GM23248 (cell line): ENCODE measurements around the gene DICER1. TPM values are rescaled to one million over a fixed set of nuclear protein-coding genes. Genes with fewer than 3 reads are reported as not detected.

ENCODE experiments used
- DNase-seq: peaks from one replicate; pipeline ENCODE4 v3.0.0-alpha.2; 2015
- H2AFZ ChIP-seq: fragments of 200-600 bp; sonication (generic); 2 replicates; pipeline ENCODE4 v1.6.1; 2016; ENCODE audit warnings: antibody characterized with exemption
- H3F3A ChIP-seq: fragments of 200-600 bp; sonication (generic); 2 replicates; pipeline ENCODE4 v1.6.1; 2016; ENCODE audit warnings: mild to moderate bottlenecking, antibody characterized with exemption, mixed run types; ENCODE audit not compliant: insufficient read depth
- H3K27ac ChIP-seq: fragments of 200-600 bp; sonication (generic); 2 replicates; pipeline ENCODE4 v1.5.1; 2016; ENCODE audit warnings: mild to moderate bottlenecking
- H3K27me3 ChIP-seq: fragments of 200-600 bp; sonication (generic); replicated peaks from 2 replicates; pipeline ENCODE4 v1.6.1; 2016; ENCODE audit warnings: mild to moderate bottlenecking; ENCODE audit not compliant: insufficient read depth
- H3K36me3 ChIP-seq: fragments of 200-600 bp; sonication (generic); 2 replicates; pipeline ENCODE4 v1.6.1; 2016; ENCODE audit warnings: low read depth, mild to moderate bottlenecking
- H3K4me1 ChIP-seq: fragments of 200-600 bp; sonication (generic); 2 replicates; pipeline ENCODE4 v1.6.1; 2016; ENCODE audit warnings: mild to moderate bottlenecking; ENCODE audit not compliant: insufficient read depth
- H3K4me2 ChIP-seq: fragments of 200-600 bp; sonication (generic); one replicate; pipeline ENCODE4 v1.6.1; 2016; ENCODE audit warnings: mild to moderate bottlenecking; ENCODE audit not compliant: unreplicated experiment
- H3K4me3 ChIP-seq: fragments of 200-600 bp; sonication (generic); 2 replicates; pipeline ENCODE4 v1.5.1; 2016; ENCODE audit warnings: mild to moderate bottlenecking
- H3K79me2 ChIP-seq: fragments of 200-600 bp; sonication (generic); 2 replicates; pipeline ENCODE4 v1.6.1; 2016; ENCODE audit warnings: mild to moderate bottlenecking; ENCODE audit not compliant: insufficient read depth
- H3K9ac ChIP-seq: fragments of 200-600 bp; sonication (generic); 2 replicates; pipeline ENCODE4 v1.6.1; 2016; ENCODE audit warnings: mild to moderate bottlenecking
- H3K9me2 ChIP-seq: fragments of 200-600 bp; sonication (generic); 2 replicates; pipeline ENCODE4 v1.6.1; 2016; ENCODE audit warnings: mixed run types, mild to moderate bottlenecking, moderate library complexity; ENCODE audit not compliant: insufficient read depth
- H3K9me3 ChIP-seq: fragments of 200-600 bp; sonication (generic); one replicate; pipeline ENCODE4 v1.6.1; 2017; ENCODE audit warnings: low read depth
- H4K20me1 ChIP-seq: fragments of 200-600 bp; sonication (generic); 2 replicates; pipeline ENCODE4 v1.6.0; 2016; ENCODE audit not compliant: insufficient read depth
- EZH2 ChIP-seq: fragments of 200-600 bp; sonication (generic); IDR thresholded peaks from 2 replicates; pipeline ENCODE4 v1.6.1; 2018; ENCODE audit warnings: antibody characterized with exemption, mild to moderate bottlenecking; ENCODE audit not compliant: insufficient read depth, poor library complexity, severe bottlenecking
- EZH2phosphoT487 ChIP-seq: fragments of 200-600 bp; sonication (generic); IDR thresholded peaks from 2 replicates; pipeline ENCODE4 v1.6.1; 2018; ENCODE audit warnings: antibody characterized with exemption, moderate library complexity, mild to moderate bottlenecking, low read depth; ENCODE audit not compliant: insufficient read depth
- WGBS, 2 experiments: methylation state at CpG; one replicate each; pipeline ENCODE4 v1.1.6; 2015 to 2017; ENCODE audit warnings: low lambda C conversion rate in 2 of 2, low coverage in 1 of 2; ENCODE audit errors: missing lambda C conversion rate in 2 of 2; 5-methylcytosine and 5-hydroxymethylcytosine counted together
- in situ Hi-C: fragments of 300-500 bp; cut with MboI; formaldehyde crosslinking; loops from 2 replicates; pipeline ENCODE4 v1.15.0; 2020
- polyA plus RNA-seq: library from polyadenylated mRNA; unstranded; fragments of >200 nt; fragmentation: Nextera tagmentation; extraction: Ambion mirVana; gene quantifications from 2 replicates; pipeline ENCODE4 v1.2.1, GENCODE V29; 2016
- total RNA-seq: library from RNA; depleted of rRNA; stranded (reverse); fragments of >200 nt; shearing (Covaris generic); gene quantifications from 2 replicates; pipeline ENCODE4 v1.2.3, GENCODE V29; 2014

Gene DICER1
- total and polyA plus RNA-seq, 2 experiments from 2014 or later = 9.8 to 27.6 TPM

- Histone ChIP-seq H3K36me3 (peaks cover 55% of the 10 kb centered on the region), H3K9me3 (no peaks in the 10 kb centered on the region), H2AFZ (no peak overlapping the region), H3F3A (0 out of 2 replicates have a peak, but pooled peaks cover 3% of the 10 kb centered on the region), H3K4me2 (no peak overlapping the region), H3K4me3 (no peak overlapping the region), H3K27me3 (no peaks in the 10 kb centered on the region), H3K9me2 (no peaks in the 10 kb centered on the region), H3K79me2 (peaks cover 64% of the 10 kb centered on the region), H4K20me1 (no peaks in the 10 kb centered on the region), H3K27ac (no peak overlapping the region), H3K4me1 (peaks cover 2% of the 10 kb centered on the region), H3K9ac (no peak overlapping the region)
- TF ChIP-seq EZH2phosphoT487 = no peak
- no peak for TF ChIP-seq EZH2
- no peak for DNase-seq
- WGBS, 2 experiments = 97 to 98% methylated on average over 4 of the region's 4 CpGs
- in situ Hi-C loops = no loop called here
Measured at GRCh38 chr14:95127531-95127911, 29.8 kb downstream of the DICER1 start.

DNA sequence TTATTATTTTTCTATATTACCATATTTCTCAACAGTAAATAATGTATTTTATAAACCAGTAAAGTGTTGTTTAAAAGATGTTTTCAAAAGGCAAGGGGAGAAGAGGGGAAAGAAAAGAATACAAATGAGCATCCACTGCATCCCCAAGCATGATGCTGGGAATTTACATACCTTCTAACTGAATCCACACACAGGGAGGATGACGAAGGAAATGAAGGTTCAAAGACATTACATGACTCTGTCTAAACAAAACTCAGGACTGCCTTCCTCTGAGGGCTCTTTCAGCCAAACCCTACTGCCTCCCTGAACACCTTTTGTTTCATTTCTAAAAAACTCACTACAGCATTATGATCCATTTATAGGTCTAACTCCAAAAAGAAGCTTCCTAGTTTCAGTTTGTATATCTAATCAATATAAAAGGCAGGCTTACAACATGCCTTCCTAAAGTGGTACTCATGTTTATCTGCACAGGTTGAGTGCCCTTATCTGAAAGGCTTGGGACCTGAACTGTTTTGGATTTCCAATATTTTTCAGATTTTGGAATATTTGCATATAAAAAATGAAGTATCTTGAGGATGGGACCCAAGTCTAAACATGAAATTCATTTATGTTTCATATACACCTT, 30.3 kb downstream of the DICER1 start:
- in situ Hi-C loops = no loop called here
- Histone ChIP-seq H3K9me2 (no peaks in the 10 kb centered on the region), H3K4me3 (no peak overlapping the region), H3K9ac (no peak overlapping the region), H3F3A (no peaks in the 10 kb centered on the region), H2AFZ (no peak overlapping the region), H3K27me3 (no peaks in the 10 kb centered on the region), H3K79me2 (peaks cover 64% of the 10 kb centered on the region), H3K4me2 (no peak overlapping the region), H3K4me1 (no peaks in the 10 kb centered on the region), H4K20me1 (no peaks in the 10 kb centered on the region), H3K36me3 (peaks cover 52% of the 10 kb centered on the region), H3K27ac (no peak overlapping the region), H3K9me3 (no peaks in the 10 kb centered on the region)
- 88 to 100% methylated on average over 1 of the region's 1 CpG for WGBS, 2 experiments
- no peak for DNase-seq
- TF ChIP-seq EZH2phosphoT487 (no peak), EZH2 (no peak)

DNA sequence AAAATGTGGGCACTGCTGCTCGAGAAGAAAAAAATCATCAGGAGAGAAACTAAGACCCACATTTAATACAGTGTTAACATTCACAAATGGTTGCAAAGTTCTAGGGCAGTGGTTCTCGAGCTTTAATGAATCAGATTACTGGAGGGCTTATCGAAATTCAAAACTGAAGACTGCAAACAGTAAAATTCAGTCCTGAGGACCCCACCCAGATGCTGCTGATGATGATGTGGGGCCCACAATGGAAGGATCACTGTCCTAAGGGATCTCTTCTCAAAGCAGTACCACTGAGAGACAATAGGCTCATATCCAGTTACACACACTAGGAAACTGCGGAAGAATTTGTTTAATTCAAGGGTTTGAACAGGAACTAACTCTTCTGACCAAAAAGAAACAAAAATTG, 31.4 kb downstream of the DICER1 start:
- Histone ChIP-seq H3K27me3 (no peaks in the 10 kb centered on the region), H3K4me1 (no peaks in the 10 kb centered on the region), H3F3A (no peaks in the 10 kb centered on the region), H3K4me3 (no peak overlapping the region), H2AFZ (no peak overlapping the region), H4K20me1 (no peaks in the 10 kb centered on the region), H3K27ac (no peak overlapping the region), H3K9ac (no peak overlapping the region), H3K9me3 (no peaks in the 10 kb centered on the region), H3K4me2 (no peak overlapping the region), H3K36me3 (peaks cover 57% of the 10 kb centered on the region), H3K79me2 (peaks cover 66% of the 10 kb centered on the region), H3K9me2 (no peaks in the 10 kb centered on the region)
- TF ChIP-seq EZH2phosphoT487 (no peak), EZH2 (no peak)
- WGBS, 2 experiments = 84 to 91% methylated on average over 4 of the region's 4 CpGs
- DNase-seq = no peak
- in situ Hi-C loops = no loop called here

DNA sequence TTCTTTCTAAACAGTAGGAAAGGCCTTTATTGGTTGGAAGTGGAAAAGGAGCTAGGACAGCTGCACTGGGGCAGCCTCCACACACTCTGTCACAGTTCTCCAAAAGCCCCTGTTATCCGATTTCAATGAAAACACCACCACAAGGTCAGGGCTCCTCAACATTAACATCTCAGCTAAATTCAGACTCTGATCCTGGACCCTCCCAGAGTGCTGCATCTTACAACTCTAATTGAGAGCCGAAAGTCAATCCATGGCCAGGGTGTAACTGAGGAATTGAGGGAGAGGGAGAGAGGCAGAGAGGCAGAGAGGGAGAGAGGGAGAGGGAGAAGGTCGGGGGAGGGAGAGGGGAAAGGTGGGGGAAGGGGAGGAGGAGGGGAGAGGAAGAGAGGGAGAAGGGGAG, 32.1 kb downstream of the DICER1 start:
- in situ Hi-C loops = no loop called here
- Histone ChIP-seq H3K9me2 (no peaks in the 10 kb centered on the region), H3K9ac (no peak overlapping the region), H4K20me1 (no peaks in the 10 kb centered on the region), H3K4me3 (no peak overlapping the region), H3K36me3 (peaks cover 57% of the 10 kb centered on the region), H2AFZ (no peak overlapping the region), H3K4me1 (no peaks in the 10 kb centered on the region), H3K79me2 (peaks cover 66% of the 10 kb centered on the region), H3K4me2 (no peak overlapping the region), H3K9me3 (no peaks in the 10 kb centered on the region), H3K27ac (no peak overlapping the region), H3K27me3 (no peaks in the 10 kb centered on the region), H3F3A (no peaks in the 10 kb centered on the region)
- WGBS, 2 experiments = 84 to 99% methylated on average over 3 of the region's 3 CpGs
- no peak for TF ChIP-seq EZH2phosphoT487
- no peak for DNase-seq
